HL-60 (cell line): ENCODE results near the gene SLC23A2.

Experiments used
- POLR2AphosphoS5 ChIP-seq: IDR thresholded peaks from 2 replicates; pipeline ENCODE4 v1.6.1; 2012; ENCODE audit warnings: low read depth
- TF ChIP-seq, protein P1 (sequence below): IDR thresholded peaks from one replicate; pipeline ENCODE4 v1.5.1; 2011; ENCODE audit warnings: low read length, control low read depth, inconsistent platforms; ENCODE audit not compliant: insufficient read depth

DNA sequence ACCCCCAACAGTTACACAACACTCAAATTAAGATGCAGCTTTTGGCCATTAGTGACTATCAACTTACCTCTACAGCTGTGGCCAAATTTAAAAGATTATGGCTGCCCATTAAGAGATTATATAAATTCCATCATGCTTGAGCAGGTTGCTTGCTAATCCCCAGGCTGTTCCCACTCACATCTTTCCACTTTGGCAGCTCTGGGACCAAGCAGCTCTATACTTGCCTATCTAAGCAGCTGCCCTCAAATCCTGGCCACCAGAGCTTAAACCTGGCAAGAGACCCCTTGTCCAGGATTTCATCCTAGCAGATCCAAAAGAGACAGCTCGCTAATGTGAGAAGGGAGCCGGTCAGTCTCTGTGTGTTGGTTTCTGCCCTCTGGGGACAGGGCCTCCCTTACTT, 127.9 kb downstream of the SLC23A2 start:
- TF ChIP-seq, protein P1, sequence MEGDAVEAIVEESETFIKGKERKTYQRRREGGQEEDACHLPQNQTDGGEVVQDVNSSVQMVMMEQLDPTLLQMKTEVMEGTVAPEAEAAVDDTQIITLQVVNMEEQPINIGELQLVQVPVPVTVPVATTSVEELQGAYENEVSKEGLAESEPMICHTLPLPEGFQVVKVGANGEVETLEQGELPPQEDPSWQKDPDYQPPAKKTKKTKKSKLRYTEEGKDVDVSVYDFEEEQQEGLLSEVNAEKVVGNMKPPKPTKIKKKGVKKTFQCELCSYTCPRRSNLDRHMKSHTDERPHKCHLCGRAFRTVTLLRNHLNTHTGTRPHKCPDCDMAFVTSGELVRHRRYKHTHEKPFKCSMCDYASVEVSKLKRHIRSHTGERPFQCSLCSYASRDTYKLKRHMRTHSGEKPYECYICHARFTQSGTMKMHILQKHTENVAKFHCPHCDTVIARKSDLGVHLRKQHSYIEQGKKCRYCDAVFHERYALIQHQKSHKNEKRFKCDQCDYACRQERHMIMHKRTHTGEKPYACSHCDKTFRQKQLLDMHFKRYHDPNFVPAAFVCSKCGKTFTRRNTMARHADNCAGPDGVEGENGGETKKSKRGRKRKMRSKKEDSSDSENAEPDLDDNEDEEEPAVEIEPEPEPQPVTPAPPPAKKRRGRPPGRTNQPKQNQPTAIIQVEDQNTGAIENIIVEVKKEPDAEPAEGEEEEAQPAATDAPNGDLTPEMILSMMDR = no peak
- TF ChIP-seq POLR2AphosphoS5 = no peak
